ENCODE measurements around the gene MAPK14.

DNA sequence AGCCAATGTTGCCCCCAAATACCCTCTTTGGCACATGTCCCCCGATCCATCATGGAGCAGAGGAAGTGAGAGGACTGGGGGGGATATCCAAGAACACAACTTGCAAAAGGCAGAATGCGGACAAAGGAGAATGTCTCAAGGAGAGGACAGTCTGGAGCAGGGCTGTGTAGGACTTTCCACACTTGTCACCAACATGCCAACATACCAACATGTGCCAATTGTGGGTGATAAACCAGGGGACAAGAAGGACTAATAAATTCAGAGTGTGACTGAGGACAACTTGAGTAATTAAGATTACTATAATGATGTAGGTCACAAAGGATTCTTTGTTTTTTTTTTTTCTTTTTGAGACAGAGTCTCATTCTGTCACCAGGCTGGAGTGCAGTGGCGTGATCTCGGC is 11.9 kb upstream of the MAPK14 start:
- no peak for TF ChIP-seq RAD21 (IDR thresholded peaks at IDR 0.05)
- TF ChIP-seq, protein P1, sequence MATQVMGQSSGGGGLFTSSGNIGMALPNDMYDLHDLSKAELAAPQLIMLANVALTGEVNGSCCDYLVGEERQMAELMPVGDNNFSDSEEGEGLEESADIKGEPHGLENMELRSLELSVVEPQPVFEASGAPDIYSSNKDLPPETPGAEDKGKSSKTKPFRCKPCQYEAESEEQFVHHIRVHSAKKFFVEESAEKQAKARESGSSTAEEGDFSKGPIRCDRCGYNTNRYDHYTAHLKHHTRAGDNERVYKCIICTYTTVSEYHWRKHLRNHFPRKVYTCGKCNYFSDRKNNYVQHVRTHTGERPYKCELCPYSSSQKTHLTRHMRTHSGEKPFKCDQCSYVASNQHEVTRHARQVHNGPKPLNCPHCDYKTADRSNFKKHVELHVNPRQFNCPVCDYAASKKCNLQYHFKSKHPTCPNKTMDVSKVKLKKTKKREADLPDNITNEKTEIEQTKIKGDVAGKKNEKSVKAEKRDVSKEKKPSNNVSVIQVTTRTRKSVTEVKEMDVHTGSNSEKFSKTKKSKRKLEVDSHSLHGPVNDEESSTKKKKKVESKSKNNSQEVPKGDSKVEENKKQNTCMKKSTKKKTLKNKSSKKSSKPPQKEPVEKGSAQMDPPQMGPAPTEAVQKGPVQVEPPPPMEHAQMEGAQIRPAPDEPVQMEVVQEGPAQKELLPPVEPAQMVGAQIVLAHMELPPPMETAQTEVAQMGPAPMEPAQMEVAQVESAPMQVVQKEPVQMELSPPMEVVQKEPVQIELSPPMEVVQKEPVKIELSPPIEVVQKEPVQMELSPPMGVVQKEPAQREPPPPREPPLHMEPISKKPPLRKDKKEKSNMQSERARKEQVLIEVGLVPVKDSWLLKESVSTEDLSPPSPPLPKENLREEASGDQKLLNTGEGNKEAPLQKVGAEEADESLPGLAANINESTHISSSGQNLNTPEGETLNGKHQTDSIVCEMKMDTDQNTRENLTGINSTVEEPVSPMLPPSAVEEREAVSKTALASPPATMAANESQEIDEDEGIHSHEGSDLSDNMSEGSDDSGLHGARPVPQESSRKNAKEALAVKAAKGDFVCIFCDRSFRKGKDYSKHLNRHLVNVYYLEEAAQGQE (IDR thresholded peaks at IDR 0.05), result no peak
- TF ChIP-seq, protein P2, sequence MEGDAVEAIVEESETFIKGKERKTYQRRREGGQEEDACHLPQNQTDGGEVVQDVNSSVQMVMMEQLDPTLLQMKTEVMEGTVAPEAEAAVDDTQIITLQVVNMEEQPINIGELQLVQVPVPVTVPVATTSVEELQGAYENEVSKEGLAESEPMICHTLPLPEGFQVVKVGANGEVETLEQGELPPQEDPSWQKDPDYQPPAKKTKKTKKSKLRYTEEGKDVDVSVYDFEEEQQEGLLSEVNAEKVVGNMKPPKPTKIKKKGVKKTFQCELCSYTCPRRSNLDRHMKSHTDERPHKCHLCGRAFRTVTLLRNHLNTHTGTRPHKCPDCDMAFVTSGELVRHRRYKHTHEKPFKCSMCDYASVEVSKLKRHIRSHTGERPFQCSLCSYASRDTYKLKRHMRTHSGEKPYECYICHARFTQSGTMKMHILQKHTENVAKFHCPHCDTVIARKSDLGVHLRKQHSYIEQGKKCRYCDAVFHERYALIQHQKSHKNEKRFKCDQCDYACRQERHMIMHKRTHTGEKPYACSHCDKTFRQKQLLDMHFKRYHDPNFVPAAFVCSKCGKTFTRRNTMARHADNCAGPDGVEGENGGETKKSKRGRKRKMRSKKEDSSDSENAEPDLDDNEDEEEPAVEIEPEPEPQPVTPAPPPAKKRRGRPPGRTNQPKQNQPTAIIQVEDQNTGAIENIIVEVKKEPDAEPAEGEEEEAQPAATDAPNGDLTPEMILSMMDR (IDR thresholded peaks at IDR 0.05; ENCODE audit: low read depth, low read length, missing input control), result no peak
- no peak for TF ChIP-seq RXRA (IDR thresholded peaks at IDR 0.05)
